C4-2B (cell line): ENCODE results near the gene LIFR.
"Not testable (repeated sequence)": the region's sequence is repeated elsewhere in the genome, so short reads cannot be mapped to it uniquely, and the experiment has no call there.

Source experiments
- CTCF ChIP-seq: fragments of 450-650 bp; conservative IDR thresholded peaks from 2 replicates; pipeline ENCODE4 v1.5.1; 2017; ENCODE audit warnings: mild to moderate bottlenecking
- ZFX ChIP-seq: fragments of 450-650 bp; IDR thresholded peaks from 2 replicates; pipeline ENCODE4 v1.6.1; 2017

- not testable (repeated sequence) for TF ChIP-seq CTCF, ZFX
Observed at GRCh38 chr5:38599751-38600150, 43.3 kb upstream of the LIFR start.
